Stimulated activated CD4-positive, alpha-beta T cell treated with anti-CD3 and anti-CD28 coated beads, Interleukin-4, amount 100 ng/mL, for 24 hours (primary cell): ENCODE data around the gene TCF23.
"Not testable (repeated sequence)": the region's sequence is repeated elsewhere in the genome, so short reads cannot be mapped to it uniquely, and the experiment has no call there.

Source experiments
- DNase-seq: peaks from one replicate; pipeline ENCODE4 v3.0.0-alpha.2; 2020

The TCF23 gene

GRCh38 chr2:27155069-27155520, 6.3 kb downstream of the TCF23 start:
- no peak for DNase-seq

- DNase-seq, result no peak
Measured at GRCh38 chr2:27158468-27158867, 9.7 kb downstream of the TCF23 start.

- no peak for DNase-seq
Measured at GRCh38 chr2:27159271-27159670, 10.5 kb downstream of the TCF23 start.

GRCh38 chr2:27160191-27160590, 11.4 kb downstream of the TCF23 start:
- no peak for DNase-seq

- DNase-seq, result no peak
Measured at GRCh38 chr2:27162151-27163121, 13.6 kb downstream of the TCF23 start.

GRCh38 chr2:27164960-27165763, 16.4 kb downstream of the TCF23 start:
- DNase-seq, result no peak

GRCh38 chr2:27170581-27171337, 22.0 kb downstream of the TCF23 start:
- no peak for DNase-seq

- DNase-seq, result no peak
Measured at GRCh38 chr2:27171351-27171848, 22.6 kb downstream of the TCF23 start.

- DNase-seq, result no peak
Measured at GRCh38 chr2:27174638-27175037, 25.8 kb downstream of the TCF23 start.

GRCh38 chr2:27175330-27175729, 26.5 kb downstream of the TCF23 start:
- no peak for DNase-seq

GRCh38 chr2:27175781-27176180, 27.0 kb downstream of the TCF23 start:
- not testable (repeated sequence) for DNase-seq

GRCh38 chr2:27177441-27178351, 28.9 kb downstream of the TCF23 start:
- DNase-seq, result no peak

GRCh38 chr2:27178469-27178868, 29.7 kb downstream of the TCF23 start:
- DNase-seq, result no peak

- DNase-seq, result no peak
Measured at GRCh38 chr2:27179344-27180000, 30.7 kb downstream of the TCF23 start.

GRCh38 chr2:27182346-27182745, 33.5 kb downstream of the TCF23 start:
- no peak for DNase-seq

GRCh38 chr2:27184115-27184514, 35.3 kb downstream of the TCF23 start:
- no peak for DNase-seq

- DNase-seq, result no peak
Measured at GRCh38 chr2:27185331-27186026, 36.7 kb downstream of the TCF23 start.

GRCh38 chr2:27186613-27187345, 38.0 kb downstream of the TCF23 start:
- no peak for DNase-seq

GRCh38 chr2:27189989-27190388, 41.2 kb downstream of the TCF23 start:
- no peak for DNase-seq
